GM12864 (cell line): ENCODE results near the gene ARHGEF26.

Experiments used
- DNase-seq: peaks from one replicate; pipeline ENCODE4 v3.0.0-alpha.2; 2011; ENCODE audit warnings: low read depth
- H3K4me3 ChIP-seq: 2 replicates; pipeline ENCODE4 v1.5.1; 2011; ENCODE audit warnings: mild to moderate bottlenecking, low read depth, low read length, control low read depth
- TF ChIP-seq, protein P1 (sequence below): IDR thresholded peaks from 2 replicates; pipeline ENCODE4 v1.5.1; 2011; ENCODE audit warnings: low read depth, mild to moderate bottlenecking, moderate library complexity, low read length, control low read depth, inconsistent platforms; ENCODE audit errors: missing control alignments

The ARHGEF26 gene

DNA sequence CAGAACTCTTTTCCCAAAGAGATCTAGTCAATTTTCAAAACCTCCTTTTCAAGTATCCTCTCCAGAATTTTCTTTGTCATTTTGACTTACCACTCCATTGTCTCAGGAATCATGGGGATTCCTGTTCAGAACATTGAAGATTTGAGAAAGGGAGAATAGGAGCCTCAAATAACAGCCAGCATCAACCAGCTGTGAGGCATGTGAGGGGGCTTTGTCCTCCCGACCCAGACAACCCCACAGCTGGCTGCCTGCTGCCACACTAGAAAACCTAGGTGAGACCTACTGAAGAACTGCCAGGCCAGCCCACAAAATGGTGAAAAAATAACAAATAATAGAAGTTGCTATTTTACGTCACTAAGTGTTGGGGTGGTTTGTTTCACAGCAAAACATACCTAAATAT is 5.9 kb upstream of the ARHGEF26 start:
- TF ChIP-seq, protein P1, sequence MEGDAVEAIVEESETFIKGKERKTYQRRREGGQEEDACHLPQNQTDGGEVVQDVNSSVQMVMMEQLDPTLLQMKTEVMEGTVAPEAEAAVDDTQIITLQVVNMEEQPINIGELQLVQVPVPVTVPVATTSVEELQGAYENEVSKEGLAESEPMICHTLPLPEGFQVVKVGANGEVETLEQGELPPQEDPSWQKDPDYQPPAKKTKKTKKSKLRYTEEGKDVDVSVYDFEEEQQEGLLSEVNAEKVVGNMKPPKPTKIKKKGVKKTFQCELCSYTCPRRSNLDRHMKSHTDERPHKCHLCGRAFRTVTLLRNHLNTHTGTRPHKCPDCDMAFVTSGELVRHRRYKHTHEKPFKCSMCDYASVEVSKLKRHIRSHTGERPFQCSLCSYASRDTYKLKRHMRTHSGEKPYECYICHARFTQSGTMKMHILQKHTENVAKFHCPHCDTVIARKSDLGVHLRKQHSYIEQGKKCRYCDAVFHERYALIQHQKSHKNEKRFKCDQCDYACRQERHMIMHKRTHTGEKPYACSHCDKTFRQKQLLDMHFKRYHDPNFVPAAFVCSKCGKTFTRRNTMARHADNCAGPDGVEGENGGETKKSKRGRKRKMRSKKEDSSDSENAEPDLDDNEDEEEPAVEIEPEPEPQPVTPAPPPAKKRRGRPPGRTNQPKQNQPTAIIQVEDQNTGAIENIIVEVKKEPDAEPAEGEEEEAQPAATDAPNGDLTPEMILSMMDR = no peak
- H3K4me3 ChIP-seq = no peak overlapping the region
- no peak for DNase-seq

DNA sequence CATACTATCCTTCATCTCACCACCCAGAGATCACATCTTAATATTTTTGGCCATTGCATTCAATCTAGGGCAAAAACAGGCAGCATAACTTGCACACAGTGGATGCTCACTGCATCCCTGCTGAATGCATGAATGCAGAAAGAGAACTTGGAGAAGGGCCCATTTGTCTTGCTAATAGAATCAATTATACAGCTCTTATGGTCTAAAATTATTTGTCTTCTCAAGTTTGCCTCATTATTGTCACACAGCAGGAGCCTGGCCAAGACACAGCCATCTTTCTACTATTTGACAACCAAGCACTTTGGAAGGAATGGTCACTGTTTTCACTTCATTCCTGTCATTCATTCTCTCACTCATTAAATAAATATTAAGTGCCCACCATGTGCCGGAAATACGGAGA is 1.2 kb upstream of the ARHGEF26 start:
- DNase-seq = no peak
- TF ChIP-seq, protein P1 = no peak

DNA sequence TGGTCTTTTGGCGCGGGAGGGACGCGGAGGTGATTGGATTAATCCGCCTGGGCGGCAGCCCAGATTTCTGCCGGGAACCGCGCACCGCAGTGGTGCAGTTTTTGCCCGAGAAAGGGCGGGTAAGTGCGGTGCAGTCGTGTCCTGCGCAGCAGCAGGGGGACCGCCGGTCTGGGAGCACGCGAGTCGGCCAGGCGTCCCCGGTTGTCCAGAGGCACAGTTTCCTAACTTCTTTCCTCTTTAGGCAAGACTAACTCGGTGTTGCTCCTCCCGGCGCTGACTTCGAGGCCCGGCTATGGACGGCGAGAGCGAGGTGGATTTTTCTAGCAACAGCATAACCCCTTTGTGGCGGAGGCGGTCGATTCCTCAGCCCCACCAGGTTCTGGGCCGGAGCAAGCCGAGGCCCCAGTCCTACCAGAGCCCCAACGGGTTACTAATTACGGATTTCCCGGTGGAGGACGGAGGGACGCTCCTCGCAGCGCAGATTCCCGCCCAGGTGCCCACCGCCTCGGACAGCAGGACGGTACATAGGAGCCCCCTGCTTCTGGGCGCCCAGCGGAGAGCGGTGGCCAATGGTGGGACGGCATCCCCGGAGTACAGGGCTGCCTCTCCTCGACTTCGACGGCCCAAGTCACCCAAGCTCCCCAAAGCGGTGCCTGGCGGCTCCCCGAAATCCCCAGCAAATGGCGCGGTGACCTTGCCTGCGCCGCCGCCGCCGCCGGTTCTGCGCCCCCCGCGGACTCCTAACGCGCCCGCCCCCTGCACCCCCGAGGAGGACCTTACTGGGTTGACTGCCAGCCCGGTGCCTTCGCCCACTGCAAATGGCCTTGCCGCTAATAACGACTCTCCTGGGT is 736 bp downstream of the ARHGEF26 start:
- TF ChIP-seq, protein P1 = no peak
- DNase-seq = no peak
- peak overlapping the region; percentile 63 for H3K4me3 ChIP-seq

More for the DNA sequence above, 1.2 kb upstream of the ARHGEF26 start:
- H3K4me3 ChIP-seq = no peak overlapping the region

DNA sequence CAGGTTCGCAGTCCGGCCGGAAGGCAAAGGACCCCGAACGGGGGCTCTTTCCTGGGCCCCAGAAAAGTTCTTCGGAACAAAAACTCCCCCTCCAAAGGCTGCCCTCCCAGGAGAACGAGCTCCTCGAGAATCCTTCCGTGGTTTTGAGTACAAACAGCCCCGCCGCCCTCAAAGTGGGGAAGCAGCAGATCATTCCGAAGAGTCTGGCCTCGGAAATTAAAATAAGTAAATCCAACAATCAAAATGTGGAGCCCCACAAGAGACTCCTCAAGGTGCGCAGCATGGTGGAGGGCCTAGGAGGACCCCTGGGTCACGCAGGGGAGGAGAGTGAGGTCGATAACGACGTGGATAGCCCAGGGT is 1.3 kb downstream of the ARHGEF26 start:
- TF ChIP-seq, protein P1 = no peak
- no peak overlapping the region for H3K4me3 ChIP-seq
- no peak for DNase-seq

DNA sequence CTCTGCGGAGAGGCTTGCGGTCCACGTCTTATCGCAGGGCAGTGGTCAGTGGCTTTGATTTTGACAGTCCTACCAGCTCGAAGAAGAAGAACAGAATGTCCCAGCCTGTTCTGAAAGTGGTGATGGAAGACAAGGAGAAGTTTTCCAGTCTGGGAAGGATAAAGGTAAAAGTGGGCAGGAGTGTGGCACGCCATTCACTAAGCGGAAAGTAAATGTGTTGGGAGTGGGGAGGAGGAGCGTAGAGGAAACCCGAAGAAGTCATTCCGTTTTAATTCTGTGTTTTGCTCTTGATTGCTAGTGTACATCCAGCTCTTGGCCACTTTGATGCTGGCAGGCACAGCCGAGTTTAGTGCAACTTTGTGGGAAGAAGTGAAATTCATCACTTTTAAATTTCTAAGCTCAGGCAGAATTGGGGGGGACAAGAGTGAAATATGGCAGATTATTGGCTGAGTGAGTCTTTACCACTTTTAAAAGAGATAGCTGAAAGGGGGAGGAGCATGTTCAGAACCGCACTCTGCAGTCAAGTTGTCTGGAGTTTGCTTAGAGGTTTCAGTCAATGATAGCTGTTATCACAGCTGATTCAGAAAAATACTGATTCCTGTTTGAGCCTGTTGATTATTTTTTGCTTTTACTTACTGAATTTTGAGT is 1.8 kb downstream of the ARHGEF26 start:
- H3K4me3 ChIP-seq = no peak overlapping the region
- DNase-seq = no peak
- TF ChIP-seq, protein P1 = no peak

DNA sequence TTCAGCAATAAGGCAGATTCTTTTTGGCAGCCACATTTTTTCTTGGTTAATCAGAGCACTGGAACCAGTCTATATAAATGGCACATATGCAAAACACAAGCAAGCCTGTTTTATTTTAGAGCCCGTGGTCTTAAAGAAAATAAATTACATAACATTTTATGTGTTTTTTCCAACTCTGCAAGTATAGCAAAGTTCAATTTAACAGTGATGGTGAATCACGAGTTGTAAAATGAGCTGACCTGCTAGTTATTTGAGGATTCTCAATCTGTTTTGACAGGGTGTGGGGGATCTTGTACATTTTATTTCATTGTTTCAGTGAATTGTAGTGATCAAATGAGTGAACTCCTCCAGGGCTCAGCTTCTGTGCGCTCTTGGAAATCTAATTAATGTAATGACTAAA is 2.7 kb downstream of the ARHGEF26 start:
- TF ChIP-seq, protein P1 = no peak
- H3K4me3 ChIP-seq = no peak overlapping the region
- DNase-seq = no peak
